PC-3 (cell line): Measurements from ENCODE around the gene RFXANK. TPM values are rescaled to one million over a fixed set of nuclear protein-coding genes. Genes with fewer than 3 reads are reported as not detected.
"Not testable (repeated sequence)": the region's sequence is repeated elsewhere in the genome, so short reads cannot be mapped to it uniquely, and the experiment has no call there.

Source experiments
- ATAC-seq: fragments of 200-7000 bp; cut with Tn5 transposase; 2 replicates; pipeline ENCODE4 v1.9.1; 2020; ENCODE audit warnings: mild to moderate bottlenecking, moderate library complexity
- BruUV-seq: library from RNA; stranded (reverse); fragments of 400-500 nt; replicated peaks from 2 replicates; lab custom pipeline; 2021; lab: Mats Ljungman, UMichigan
- CTCF ChIA-PET: fragments of 300-600 bp; sonication (Branson Sonifier 250); formaldehyde crosslinking; loops from one replicate; lab custom pipeline; 2022; ENCODE audit warnings: antibody characterized with exemption; lab: Charles Lee
- POLR2A ChIA-PET: fragments of 300-600 bp; sonication (Branson Sonifier 250); formaldehyde crosslinking; loops from one replicate; lab custom pipeline; 2022; ENCODE audit warnings: antibody characterized with exemption; ENCODE audit not compliant: unreplicated experiment; lab: Charles Lee
- DNase-seq: peaks from one replicate; pipeline ENCODE4 v3.0.0-alpha.2; 2015
- H2AFZ ChIP-seq: fragments of 300-600 bp; sonication (generic); 2 replicates; pipeline ENCODE4 v1.6.0; 2016; ENCODE audit warnings: antibody characterized with exemption, low read length
- H3F3A ChIP-seq: fragments of 300-600 bp; sonication (generic); one replicate; pipeline ENCODE4 v1.6.0; 2017; ENCODE audit warnings: antibody characterized with exemption, low read length, control low read depth, mild to moderate bottlenecking; ENCODE audit not compliant: unreplicated experiment
- H3K27ac ChIP-seq: fragments of 300-600 bp; sonication (generic); 2 replicates; pipeline ENCODE4 v1.5.1; 2016; ENCODE audit warnings: mild to moderate bottlenecking, low read length
- H3K27me3 ChIP-seq: fragments of 300-600 bp; sonication (generic); 2 replicates; pipeline ENCODE4 v1.6.1; 2016; ENCODE audit warnings: low read length, mixed read lengths
- H3K36me3 ChIP-seq: fragments of 300-600 bp; sonication (generic); 2 replicates; pipeline ENCODE4 v1.6.1; 2016; ENCODE audit warnings: low read depth, mixed run types, low read length, mixed read lengths
- H3K4me1 ChIP-seq: fragments of 300-600 bp; sonication (generic); 2 replicates; pipeline ENCODE4 v1.5.1; 2016; ENCODE audit warnings: low read length; ENCODE audit not compliant: insufficient read depth
- H3K4me2 ChIP-seq: fragments of 300-600 bp; sonication (generic); 2 replicates; pipeline ENCODE4 v1.6.0; 2016; ENCODE audit warnings: low read length
- H3K4me3 ChIP-seq: fragments of 300-600 bp; sonication (generic); 2 replicates; pipeline ENCODE4 v1.5.1; 2016; ENCODE audit warnings: mild to moderate bottlenecking, low read length, mixed read lengths
- H3K79me2 ChIP-seq: fragments of 300-600 bp; sonication (generic); 2 replicates; pipeline ENCODE4 v1.6.1; 2017; ENCODE audit warnings: low read length, mixed read lengths
- H3K9ac ChIP-seq: fragments of 300-600 bp; sonication (generic); 2 replicates; pipeline ENCODE4 v1.6.0; 2016; ENCODE audit warnings: mild to moderate bottlenecking, low read length
- H3K9me2 ChIP-seq: fragments of 300-600 bp; sonication (generic); replicated peaks from 2 replicates; pipeline ENCODE4 v1.6.1; 2016; ENCODE audit warnings: mixed run types, low read length, mixed read lengths
- H3K9me3 ChIP-seq: fragments of 300-600 bp; sonication (generic); 2 replicates; pipeline ENCODE4 v1.6.1; 2016; ENCODE audit warnings: low read length, mixed read lengths
- H4K20me1 ChIP-seq: fragments of 300-600 bp; sonication (generic); 2 replicates; pipeline ENCODE4 v1.6.1; 2016; ENCODE audit warnings: low read length, mixed read lengths
- CTCF ChIP-seq: fragments of 300-600 bp; sonication (generic); conservative IDR thresholded peaks from 2 replicates; pipeline ENCODE4 v1.5.1; 2017; ENCODE audit warnings: antibody characterized with exemption, low read depth, mild to moderate bottlenecking, low read length
- EZH2 ChIP-seq: fragments of 300-600 bp; sonication (generic); IDR thresholded peaks from one replicate; pipeline ENCODE4 v1.6.1; 2017; ENCODE audit warnings: antibody characterized with exemption, mild to moderate bottlenecking, low read length; ENCODE audit not compliant: unreplicated experiment
- EZH2phosphoT487 ChIP-seq: fragments of 300-600 bp; sonication (generic); IDR thresholded peaks from 2 replicates; pipeline ENCODE4 v1.6.1; 2018; ENCODE audit warnings: mild to moderate bottlenecking, antibody characterized with exemption, low read length, borderline replicate concordance
- intact Hi-C: fragments of 100-400 bp; cut with micrococcal nuclease; formaldehyde crosslinking; loops from 2 replicates; pipeline ENCODE4 v1.9.0; 2023
- total RNA-seq: library from RNA; depleted of rRNA; stranded (reverse); fragments of >200 nt; gene quantifications from 2 replicates; pipeline ENCODE4 v1.2.3, GENCODE V29; 2014

Gene RFXANK
- total RNA-seq, 1 experiment from 2014 or later, result 88.5 TPM

- Histone ChIP-seq H3F3A (no peaks in the 10 kb centered on the region), H3K4me2 (no peak overlapping the region), H2AFZ (no peak overlapping the region), H3K9me2 (no peaks in the 10 kb centered on the region), H3K27me3 (no peaks in the 10 kb centered on the region), H3K9ac (no peak overlapping the region), H3K27ac (no peak overlapping the region), H3K4me1 (no peaks in the 10 kb centered on the region), H3K9me3 (no peaks in the 10 kb centered on the region), H3K36me3 (no peaks in the 10 kb centered on the region), H3K79me2 (no peaks in the 10 kb centered on the region), H4K20me1 (no peaks in the 10 kb centered on the region), H3K4me3 (no peak overlapping the region)
- ChIA-PET CTCF (no interaction called here), POLR2A (no interaction called here)
- DNase-seq (no peak), ATAC-seq (no peak)
- TF ChIP-seq EZH2phosphoT487, result no peak
- no peak for TF ChIP-seq EZH2
- BruUV-seq, result no TSS peak
- intact Hi-C loops, result no loop called here
Measured at GRCh38 chr19:19170873-19171672, 21.0 kb upstream of the RFXANK start.

GRCh38 chr19:19171821-19172532, 20.1 kb upstream of the RFXANK start:
- ATAC-seq (no peak), DNase-seq (no peak)
- Histone ChIP-seq H3K9ac (no peak overlapping the region), H3K4me2 (no peak overlapping the region), H2AFZ (no peak overlapping the region), H3K4me1 (no peaks in the 10 kb centered on the region), H3K9me3 (no peaks in the 10 kb centered on the region), H3K27ac (no peak overlapping the region), H4K20me1 (no peaks in the 10 kb centered on the region), H3K79me2 (no peaks in the 10 kb centered on the region), H3K9me2 (no peaks in the 10 kb centered on the region), H3K27me3 (no peaks in the 10 kb centered on the region), H3K4me3 (no peak overlapping the region), H3K36me3 (peaks cover 4% of the 10 kb centered on the region), H3F3A (no peaks in the 10 kb centered on the region)
- BruUV-seq, result no TSS peak
- intact Hi-C loops, result no loop called here
- CTCF ChIA-PET, result no interaction called here
- POLR2A ChIA-PET, result no interaction called here
- TF ChIP-seq CTCF (no peak), EZH2 (no peak), EZH2phosphoT487 (no peak)

DNA sequence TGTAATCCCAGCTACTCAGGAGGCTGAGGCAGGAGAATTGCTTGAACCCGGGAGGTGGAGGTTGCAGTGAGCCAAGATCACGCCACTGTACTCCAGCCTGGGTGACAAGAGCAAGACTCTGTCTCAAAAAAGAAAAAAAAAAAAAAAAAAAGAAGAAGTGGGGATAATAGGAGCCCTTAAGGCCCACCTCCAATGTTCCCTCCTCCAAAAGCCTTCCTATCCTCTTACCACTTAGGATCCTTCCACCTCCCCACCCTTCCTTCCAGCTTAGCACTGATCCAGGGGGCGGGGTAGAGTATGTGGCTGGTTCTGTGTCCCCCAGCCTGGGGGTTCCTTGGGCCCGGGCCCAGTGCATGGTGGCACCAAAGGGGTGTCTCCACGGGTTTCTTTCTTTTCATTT, 18.8 kb upstream of the RFXANK start:
- H3K79me2 ChIP-seq, H4K20me1 ChIP-seq, ATAC-seq, H3K36me3 ChIP-seq, H3K4me2 ChIP-seq, H3K4me1 ChIP-seq, H3K4me3 ChIP-seq, H3K9me3 ChIP-seq, POLR2A ChIA-PET, H2AFZ ChIP-seq, DNase-seq, H3K9me2 ChIP-seq, H3K27ac ChIP-seq, CTCF ChIA-PET, H3K9ac ChIP-seq, H3F3A ChIP-seq, H3K27me3 ChIP-seq, BruUV-seq, intact Hi-C loops: not testable (repeated sequence)
